ENCODE results near the gene SCAF4. TPM values are rescaled to one million over a fixed set of nuclear protein-coding genes. Genes with fewer than 3 reads are reported as not detected.

SCAF4 gene
- total and polyA plus RNA-seq, 10 of the 15 experiments (the other 5 are each of a cell fraction or from before 2014, with no cell fraction given), result 4.3 to 49.3 (median 16.0) TPM

- no peak for ATAC-seq
- ChIA-PET CTCF (no interaction called here), SMC1A (ENCODE audit: uncharacterized antibody, unreplicated experiment) (no interaction called here), POLR2A (no interaction called here), RAD21 (ENCODE audit: unreplicated experiment) (no interaction called here)
- H3K36me3 ChIP-seq (ENCODE audit: control insufficient read depth in 2 of 2, insufficient read depth in 2 of 2, low read length in 1 of 2), result no peaks in the 10 kb centered on the region
- intact Hi-C loops (cut with micrococcal nuclease; ENCODE audit: unreplicated experiment), result no loop called here
- no peak overlapping the region for H3K9ac ChIP-seq (ENCODE audit: control insufficient read depth, insufficient read depth, low read length)
- H3K4me2 ChIP-seq (ENCODE audit: control insufficient read depth, insufficient read depth), result no peak overlapping the region
- H3K27ac ChIP-seq (ENCODE audit: control insufficient read depth, insufficient read depth), result no peak overlapping the region
- WGBS (ENCODE audit: insufficient coverage, insufficient replicate concordance, low lambda C conversion rate, missing lambda C conversion rate), result 61% methylated on average over 4 of the region's 4 CpGs
- no peak overlapping the region for H3K4me3 ChIP-seq
- no peak overlapping the region for H2AFZ ChIP-seq (ENCODE audit: control insufficient read depth, low read depth, low read length)
- no peaks in the 10 kb centered on the region for H3K79me2 ChIP-seq (ENCODE audit: control insufficient read depth, insufficient read depth, low read length)
- no peak for FAIRE-seq
- H3K4me1 ChIP-seq (ENCODE audit: control insufficient read depth, insufficient read depth, low read length), result peaks cover 7% of the 10 kb centered on the region
- H4K20me1 ChIP-seq (ENCODE audit: control insufficient read depth, insufficient read depth), result no peaks in the 10 kb centered on the region
- no peak for DNase-seq (ENCODE audit: low read depth, low spot score)
- H3K27me3 ChIP-seq (replicated peaks in 1 of 2; ENCODE audit: control insufficient read depth in 2 of 2, insufficient read depth in 2 of 2, low read length in 1 of 2), result no peaks in the 10 kb centered on the region
- no TSS peak for BruUV-seq (replicated peaks)
- TF ChIP-seq ELK1 (IDR thresholded peaks at IDR 0.05; ENCODE audit: low read depth, low read length) (no peak), SKIL (IDR thresholded peaks at IDR 0.05; ENCODE audit: low read depth, poor library complexity, severe bottlenecking) (no peak), RAD21 (IDR thresholded peaks at IDR 0.05; ENCODE audit: insufficient read depth, low read depth, low read length) (no peak), CHD2 (IDR thresholded peaks at IDR 0.05; ENCODE audit: borderline replicate concordance, low read depth, low read length) (no peak), MEF2A (IDR thresholded peaks at IDR 0.05; ENCODE audit: insufficient read depth, low read depth, low read length) (no peak), STAT1 (conservative IDR thresholded peaks at IDR 0.05) (no peak), FOS (IDR thresholded peaks at IDR 0.05; ENCODE audit: borderline replicate concordance, extremely low read depth, insufficient read length) (no peak), MTA3 (IDR thresholded peaks at IDR 0.05; ENCODE audit: borderline replicate concordance, low read length) (no peak), ATF2 (IDR thresholded peaks at IDR 0.05; ENCODE audit: low read length) (no peak), NBN (IDR thresholded peaks at IDR 0.05) (no peak), ZBTB11 (CRISPR knock-in tag; IDR thresholded peaks at IDR 0.05) (no peak), E4F1 (IDR thresholded peaks at IDR 0.05; ENCODE audit: borderline replicate concordance, partially characterized antibody) (no peak), BHLHE40 (IDR thresholded peaks at IDR 0.05; ENCODE audit: borderline replicate concordance in 1 of 2, low read depth in 2 of 2, low read length in 1 of 2) (no peak)
- no peaks in the 10 kb centered on the region; the same call in 2 of the 3 replicates for H3K9me3 ChIP-seq (replicated peaks; ENCODE audit: control insufficient read depth, insufficient read depth, low read length)
- in situ Hi-C loops (cut with MboI), result no loop called here
Measured at GRCh38 chr21:31644643-31645042, 87.3 kb downstream of the SCAF4 start.
